Measurements from ENCODE around the gene DGKA. TPM values are rescaled to one million over a fixed set of nuclear protein-coding genes. Genes with fewer than 3 reads are reported as not detected.

The DGKA gene
- total RNA-seq, 4 donors from 2014 or later, result 101 to 268 (median 138) TPM

- Histone ChIP-seq H3K27ac (peak overlapping the region in 3 of 4 donors; percentile 92 to 99 (median 97)), H3K36me3 (no peaks in the 10 kb centered on the region), H3K9me3 (no peaks in the 10 kb centered on the region), H3K4me3 (peak overlapping the region in 1 of 4 donors; percentile 77), H3K4me1 (peaks cover 17 to 46% (median 41%) of the 10 kb centered on the region in 4 donors), H3K27me3 (no peaks in the 10 kb centered on the region)
- WGBS, 2 donors (ENCODE audit: low coverage in 1 of 2), result 93 to 100% methylated on average over 1 of the region's 1 CpG
- no peak for TF ChIP-seq EP300 (IDR thresholded peaks at IDR 0.05; ENCODE audit: low read depth)
- no peak for TF ChIP-seq CTCF (IDR thresholded peaks at IDR 0.05)
- TF ChIP-seq POLR2A (IDR thresholded peaks at IDR 0.05), result no peak
- peak in 1 of 3 donors; percentile 2 for TF ChIP-seq POLR2AphosphoS5 (IDR thresholded peaks at IDR 0.05)
- no peak for DNase-seq
- in situ Hi-C loops (cut with MboI; ENCODE audit: low pct_ligation_motif_present in 1 of 4, low pct_unique_long_range_greater_than_20kb in 1 of 4, low sequenced_read_pairs in 3 of 4), result loop anchor here in 2 of 4 donors (10.0 to 25.0 kb wide), 4 partner anchors 119 to 199 kb away; partner anchors contain the start of genes ORMDL2 (in 2 of the 2), SARNP (in 2 of the 2) and GDF11 (in 1 of the 2)
- intact Hi-C loops (cut with DNase I; ENCODE audit: low total_unique reads), result no loop called here
Observed at GRCh38 chr12:55933799-55934742, 3.1 kb downstream of the DGKA start.

GRCh38 chr12:55934773-55935172 is 3.8 kb downstream of the DGKA start:
- no peak for TF ChIP-seq EP300 (IDR thresholded peaks at IDR 0.05; ENCODE audit: low read depth)
- no peak for TF ChIP-seq POLR2AphosphoS5 (IDR thresholded peaks at IDR 0.05)
- TF ChIP-seq CTCF (IDR thresholded peaks at IDR 0.05), result no peak
- TF ChIP-seq POLR2A (IDR thresholded peaks at IDR 0.05), result no peak
- WGBS, 2 donors (ENCODE audit: low coverage in 1 of 2), result 80 to 100% methylated on average over 1 of the region's 1 CpG
- H3K27ac ChIP-seq, result no peak overlapping the region
- H3K9me3 ChIP-seq, result no peaks in the 10 kb centered on the region
- no peak for DNase-seq
- intact Hi-C loops (cut with DNase I; ENCODE audit: low total_unique reads) (loop anchor here (5.0 kb wide), 1 partner anchor 942 kb away; no protein-coding TSS in a partner anchor), in situ Hi-C loops (cut with MboI; ENCODE audit: low pct_ligation_motif_present in 1 of 4, low pct_unique_long_range_greater_than_20kb in 1 of 4, low sequenced_read_pairs in 3 of 4) (loop anchor here in 3 of 4 donors (5.0 to 25.0 kb wide), 5 partner anchors 120 to 200 kb away; partner anchors contain the start of genes ORMDL2 (in 2 of the 3), SARNP (in 2 of the 3) and GDF11 (in 1 of the 3))
- no peaks in the 10 kb centered on the region for H3K27me3 ChIP-seq
- no peak overlapping the region for H3K4me3 ChIP-seq
- H3K4me1 ChIP-seq, result peaks cover 10 to 42% (median 35%) of the 10 kb centered on the region in 4 donors
- no peaks in the 10 kb centered on the region for H3K36me3 ChIP-seq

DNA sequence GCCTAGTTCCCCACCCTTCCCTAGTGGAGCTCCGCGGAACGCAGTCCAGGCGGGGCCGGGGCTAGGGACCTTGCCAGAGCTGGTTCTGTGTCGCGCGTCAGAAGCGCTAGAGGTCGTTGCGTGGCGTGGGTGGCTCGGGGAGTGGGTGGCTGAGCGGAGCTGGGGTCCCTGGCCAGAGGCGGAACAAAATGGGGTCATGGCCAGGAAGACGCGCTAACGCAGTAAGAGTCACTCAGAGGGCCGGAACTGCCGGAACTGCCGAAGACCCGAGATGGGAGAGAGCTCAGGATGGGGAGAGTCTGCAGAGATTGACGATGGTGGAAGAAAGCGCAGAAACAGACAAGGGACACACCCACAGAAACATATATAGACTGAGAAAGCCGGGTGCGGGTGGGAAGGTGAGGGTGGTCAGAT is 4.8 kb downstream of the DGKA start:
- Histone ChIP-seq H3K9me3 (no peaks in the 10 kb centered on the region), H3K36me3 (no peaks in the 10 kb centered on the region), H3K27me3 (no peaks in the 10 kb centered on the region), H3K4me1 (peaks cover 8 to 40% (median 30%) of the 10 kb centered on the region in 4 donors), H3K4me3 (peak overlapping the region in 1 of 4 donors; percentile 17), H3K27ac (peak overlapping the region; percentile 23 to 59 (median 32))
- intact Hi-C loops (cut with DNase I; ENCODE audit: low total_unique reads) (loop anchor here (5.0 kb wide), 1 partner anchor 943 kb away; no protein-coding TSS in a partner anchor), in situ Hi-C loops (cut with MboI; ENCODE audit: low pct_ligation_motif_present in 1 of 4, low pct_unique_long_range_greater_than_20kb in 1 of 4, low sequenced_read_pairs in 3 of 4) (loop anchor here in 3 of 4 donors (5.0 to 25.0 kb wide), 5 partner anchors 121 to 201 kb away; partner anchors contain the start of genes ORMDL2 (in 2 of the 3), SARNP (in 2 of the 3) and GDF11 (in 1 of the 3))
- no peak for DNase-seq
- whole genome bisulfite sequencing, 2 donors (ENCODE audit: low coverage in 1 of 2), result 77% methylated on average over 26 of the region's 26 CpGs; no CpG with 5 or more reads in 1 of the 2 donors
- no peak for TF ChIP-seq EP300 (IDR thresholded peaks at IDR 0.05; ENCODE audit: low read depth)
- no peak for TF ChIP-seq POLR2AphosphoS5 (IDR thresholded peaks at IDR 0.05)
- no peak for TF ChIP-seq CTCF (IDR thresholded peaks at IDR 0.05)
- no peak for TF ChIP-seq POLR2A (IDR thresholded peaks at IDR 0.05)

GRCh38 chr12:55937981-55938380 is 7.0 kb downstream of the DGKA start:
- no peak for TF ChIP-seq POLR2A (IDR thresholded peaks at IDR 0.05)
- DNase-seq, result no peak
- peaks cover 4 to 27% (median 15%) of the 10 kb centered on the region in 4 donors for H3K4me1 ChIP-seq
- no peak overlapping the region for H3K27ac ChIP-seq
- WGBS, 2 donors (ENCODE audit: low coverage in 1 of 2), result 90% methylated on average over 2 of the region's 2 CpGs; no CpG with 5 or more reads in 1 of the 2 donors
- peaks cover 0 to 9% (median 4%) of the 10 kb centered on the region in 4 donors for H3K36me3 ChIP-seq
- no peak overlapping the region for H3K4me3 ChIP-seq
- no peaks in the 10 kb centered on the region for H3K27me3 ChIP-seq
- in situ Hi-C loops (cut with MboI; ENCODE audit: low pct_ligation_motif_present in 1 of 4, low pct_unique_long_range_greater_than_20kb in 1 of 4, low sequenced_read_pairs in 3 of 4) (loop anchor here in 3 of 4 donors (5.0 to 25.0 kb wide), 5 partner anchors 123 to 203 kb away; partner anchors contain the start of genes ORMDL2 (in 2 of the 3), SARNP (in 2 of the 3) and GDF11 (in 1 of the 3)), intact Hi-C loops (cut with DNase I; ENCODE audit: low total_unique reads) (loop anchor here (5.0 kb wide), 1 partner anchor 946 kb away; no protein-coding TSS in a partner anchor)
- H3K9me3 ChIP-seq, result no peaks in the 10 kb centered on the region

Data from transverse colon (tissue), 4 donors.